OCI-LY1 (cell line): Measurements from ENCODE around the gene B4GALT7.

Experiments used
- H2AFZ ChIP-seq: fragments of 200-600 bp; sonication (generic), shearing (Covaris generic); 2 replicates; pipeline ENCODE4 v1.6.0; 2014; ENCODE audit warnings: antibody characterized with exemption, mild to moderate bottlenecking, low read length
- H3F3A ChIP-seq: fragments of 200-600 bp; sonication (generic), shearing (Covaris generic); 2 replicates; pipeline ENCODE4 v1.6.0; 2014; ENCODE audit warnings: mild to moderate bottlenecking, antibody characterized with exemption, low read length, moderate library complexity; ENCODE audit not compliant: insufficient read depth
- H3K27ac ChIP-seq: fragments of 200-600 bp; sonication (generic); 2 replicates; pipeline ENCODE4 v1.5.1; 2014; ENCODE audit warnings: low read length, mixed run types, mild to moderate bottlenecking, low read depth; ENCODE audit not compliant: poor library complexity, severe bottlenecking
- H3K27me3 ChIP-seq: fragments of 200-600 bp; sonication (generic); 2 replicates; pipeline ENCODE4 v1.6.0; 2014; ENCODE audit warnings: antibody characterized with exemption, mild to moderate bottlenecking, low read length, moderate library complexity; ENCODE audit not compliant: insufficient read depth
- H3K36me3 ChIP-seq: fragments of 200-600 bp; sonication (generic); 2 replicates; pipeline ENCODE4 v1.6.1; 2014; ENCODE audit warnings: mild to moderate bottlenecking, antibody characterized with exemption, low read length, moderate library complexity, mixed read lengths; ENCODE audit not compliant: insufficient read depth
- H3K4me1 ChIP-seq: fragments of 200-600 bp; sonication (generic); 2 replicates; pipeline ENCODE4 v1.5.1; 2014; ENCODE audit warnings: mild to moderate bottlenecking, low read length, moderate library complexity; ENCODE audit not compliant: insufficient read depth, severe bottlenecking
- H3K4me2 ChIP-seq: fragments of 200-600 bp; sonication (generic), shearing (Covaris generic); 2 replicates; pipeline ENCODE4 v1.6.1; 2014; ENCODE audit warnings: low read length
- H3K4me3 ChIP-seq: fragments of 200-600 bp; sonication (generic); 2 replicates; pipeline ENCODE4 v1.5.1; 2014; ENCODE audit warnings: low read length, low read depth, mild to moderate bottlenecking, mixed read lengths; ENCODE audit not compliant: poor library complexity, severe bottlenecking
- H3K79me2 ChIP-seq: fragments of 200-600 bp; shearing (Covaris generic); 2 replicates; pipeline ENCODE4 v1.6.1; 2016; ENCODE audit warnings: mixed run types, low read length, mixed read lengths; ENCODE audit not compliant: insufficient read depth
- H3K9ac ChIP-seq: fragments of 200-600 bp; sonication (generic), shearing (Covaris generic); 2 replicates; pipeline ENCODE4 v1.6.1; 2014; ENCODE audit warnings: mild to moderate bottlenecking, low read length, mixed read lengths
- H3K9me2 ChIP-seq: fragments of 200-600 bp; sonication (generic), shearing (Covaris generic); 2 replicates; pipeline ENCODE4 v1.6.1; 2014; ENCODE audit warnings: low read depth, mild to moderate bottlenecking, low read length, mixed read lengths
- H3K9me3 ChIP-seq: fragments of 200-600 bp; shearing (Covaris generic); 2 replicates; pipeline ENCODE4 v1.6.1; 2014; ENCODE audit warnings: low read length, mixed read lengths
- H4K20me1 ChIP-seq: fragments of 200-600 bp; sonication (generic), shearing (Covaris generic); 2 replicates; pipeline ENCODE4 v1.6.0; 2016; ENCODE audit warnings: mild to moderate bottlenecking, low read length; ENCODE audit not compliant: insufficient read depth
- EZH2 ChIP-seq: fragments of 200-600 bp; sonication (generic), shearing (Covaris generic); IDR thresholded peaks from 2 replicates; pipeline ENCODE4 v1.8.0; 2017; ENCODE audit warnings: borderline replicate concordance, mixed run types, mild to moderate bottlenecking, antibody characterized with exemption, low read length, moderate library complexity, mixed read lengths
- TF ChIP-seq, protein P1 (sequence below): fragments of 200-600 bp; sonication (generic), shearing (Covaris generic); IDR thresholded peaks from 2 replicates; pipeline ENCODE4 v1.5.1; 2017; ENCODE audit warnings: mild to moderate bottlenecking, antibody characterized with exemption, low read length, moderate library complexity, mixed read lengths

B4GALT7 gene

DNA sequence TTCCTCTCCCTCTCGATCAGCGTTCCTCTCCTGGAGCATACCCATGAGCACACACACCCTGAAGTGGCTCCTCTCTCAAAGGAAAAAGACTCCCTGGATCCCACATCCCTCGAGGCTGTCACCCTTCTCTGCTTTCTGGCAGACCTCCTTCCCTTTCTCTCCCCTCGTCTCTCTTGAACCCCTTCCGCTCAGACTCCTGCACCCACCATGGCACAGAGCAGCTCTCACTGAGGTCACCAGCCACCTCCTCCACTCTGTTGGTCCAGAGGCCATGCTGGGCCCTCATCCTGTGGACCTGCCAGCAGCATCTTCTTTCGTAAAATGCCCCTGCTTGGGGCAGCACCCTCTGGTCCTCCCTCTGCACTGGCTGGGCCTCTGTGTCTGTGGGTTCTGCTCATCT, 5.7 kb downstream of the B4GALT7 start:
- Histone ChIP-seq H3K4me1 (peaks cover 6% of the 10 kb centered on the region), H3K9me2 (no peaks in the 10 kb centered on the region), H3K36me3 (peaks cover 13% of the 10 kb centered on the region; the same call in 1 of the 2 replicates), H3K27me3 (no peaks in the 10 kb centered on the region), H3K4me2 (no peak overlapping the region), H2AFZ (no peak overlapping the region), H3K4me3 (no peak overlapping the region), H3F3A (no peaks in the 10 kb centered on the region), H3K9me3 (no peaks in the 10 kb centered on the region), H3K9ac (no peak overlapping the region), H3K79me2 (no peaks in the 10 kb centered on the region), H4K20me1 (no peaks in the 10 kb centered on the region), H3K27ac (no peak overlapping the region)
- TF ChIP-seq EZH2: no peak
- TF ChIP-seq, protein P1, sequence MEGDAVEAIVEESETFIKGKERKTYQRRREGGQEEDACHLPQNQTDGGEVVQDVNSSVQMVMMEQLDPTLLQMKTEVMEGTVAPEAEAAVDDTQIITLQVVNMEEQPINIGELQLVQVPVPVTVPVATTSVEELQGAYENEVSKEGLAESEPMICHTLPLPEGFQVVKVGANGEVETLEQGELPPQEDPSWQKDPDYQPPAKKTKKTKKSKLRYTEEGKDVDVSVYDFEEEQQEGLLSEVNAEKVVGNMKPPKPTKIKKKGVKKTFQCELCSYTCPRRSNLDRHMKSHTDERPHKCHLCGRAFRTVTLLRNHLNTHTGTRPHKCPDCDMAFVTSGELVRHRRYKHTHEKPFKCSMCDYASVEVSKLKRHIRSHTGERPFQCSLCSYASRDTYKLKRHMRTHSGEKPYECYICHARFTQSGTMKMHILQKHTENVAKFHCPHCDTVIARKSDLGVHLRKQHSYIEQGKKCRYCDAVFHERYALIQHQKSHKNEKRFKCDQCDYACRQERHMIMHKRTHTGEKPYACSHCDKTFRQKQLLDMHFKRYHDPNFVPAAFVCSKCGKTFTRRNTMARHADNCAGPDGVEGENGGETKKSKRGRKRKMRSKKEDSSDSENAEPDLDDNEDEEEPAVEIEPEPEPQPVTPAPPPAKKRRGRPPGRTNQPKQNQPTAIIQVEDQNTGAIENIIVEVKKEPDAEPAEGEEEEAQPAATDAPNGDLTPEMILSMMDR: no peak

DNA sequence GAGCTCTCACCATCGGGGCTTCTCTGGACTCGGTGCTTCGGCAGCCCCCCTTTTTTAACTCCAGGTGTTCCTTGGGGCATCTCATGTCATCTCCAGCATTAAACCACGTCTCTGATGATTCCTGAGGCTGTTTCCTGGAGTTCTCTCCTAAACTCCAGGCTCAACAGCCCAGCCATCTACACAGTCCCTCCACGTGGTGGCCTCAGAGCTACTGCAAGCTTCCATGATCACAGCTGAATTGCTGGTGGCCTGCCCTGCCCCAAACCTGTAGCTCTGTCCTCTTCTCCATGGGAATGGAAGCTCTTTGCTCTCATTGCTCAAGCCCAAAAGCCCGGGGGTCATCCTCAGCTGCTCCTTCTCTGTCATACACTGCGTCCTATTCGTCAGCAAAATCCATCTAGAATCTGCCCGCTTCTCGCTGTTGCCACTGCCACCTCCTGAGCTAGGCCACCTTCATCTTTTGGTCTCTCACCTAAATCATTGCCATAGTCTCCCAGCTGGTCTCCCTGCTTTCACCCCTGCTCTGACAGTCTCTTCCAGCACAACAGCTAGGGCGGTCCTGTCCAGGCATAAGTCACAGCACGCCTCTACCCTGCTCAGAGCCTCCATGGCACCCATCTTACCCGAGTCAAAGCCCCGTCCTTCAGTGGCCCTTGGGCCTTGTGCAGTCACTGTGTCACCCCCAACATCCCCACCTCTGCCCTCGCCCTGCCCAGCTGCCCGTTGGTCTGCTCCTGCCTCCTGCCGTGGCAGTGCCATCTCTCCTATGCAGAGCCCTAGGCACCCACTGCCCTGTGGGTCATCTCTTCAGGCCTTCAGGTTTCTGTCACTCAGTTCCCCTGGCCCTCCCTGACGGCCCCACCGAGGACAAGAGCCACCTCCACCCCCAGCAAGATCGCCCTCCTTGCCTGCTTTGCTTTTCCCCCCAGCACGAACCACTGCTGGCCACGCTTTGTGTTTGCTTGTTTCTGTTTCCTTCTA, 6.4 kb downstream of the B4GALT7 start:
- H3K9me3 ChIP-seq: no peaks in the 10 kb centered on the region
- H3K27me3 ChIP-seq: no peaks in the 10 kb centered on the region
- no peaks in the 10 kb centered on the region for H3F3A ChIP-seq
- H3K9me2 ChIP-seq: no peaks in the 10 kb centered on the region
- H3K79me2 ChIP-seq: no peaks in the 10 kb centered on the region
- H3K4me2 ChIP-seq: no peak overlapping the region
- H3K9ac ChIP-seq: no peak overlapping the region
- H3K4me1 ChIP-seq: no peaks in the 10 kb centered on the region
- TF ChIP-seq EZH2: no peak
- TF ChIP-seq, protein P1: no peak
- no peak overlapping the region for H2AFZ ChIP-seq
- H3K4me3 ChIP-seq: no peak overlapping the region
- peaks cover 13% of the 10 kb centered on the region; the same call in 1 of the 2 replicates for H3K36me3 ChIP-seq
- H3K27ac ChIP-seq: no peak overlapping the region
- no peaks in the 10 kb centered on the region for H4K20me1 ChIP-seq

DNA sequence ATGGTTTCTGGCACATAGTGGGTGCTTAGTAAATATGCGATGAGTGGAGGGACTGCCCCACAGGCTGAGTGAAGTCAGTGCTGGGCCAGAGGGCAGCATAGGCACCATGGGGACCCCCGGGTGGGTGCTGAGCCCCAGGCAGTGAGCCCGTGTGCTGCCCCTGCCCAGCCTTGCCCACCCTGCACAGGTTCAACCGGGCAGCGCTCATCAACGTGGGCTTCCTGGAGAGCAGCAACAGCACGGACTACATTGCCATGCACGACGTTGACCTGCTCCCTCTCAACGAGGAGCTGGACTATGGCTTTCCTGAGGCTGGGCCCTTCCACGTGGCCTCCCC, 7.2 kb downstream of the B4GALT7 start:
- H3F3A ChIP-seq: no peaks in the 10 kb centered on the region
- no peak overlapping the region for H2AFZ ChIP-seq
- H3K4me3 ChIP-seq: no peak overlapping the region
- H3K9ac ChIP-seq: no peak overlapping the region
- no peaks in the 10 kb centered on the region for H3K9me2 ChIP-seq
- no peaks in the 10 kb centered on the region for H3K4me1 ChIP-seq
- TF ChIP-seq, protein P1: no peak
- no peak for TF ChIP-seq EZH2
- no peak overlapping the region for H3K27ac ChIP-seq
- no peaks in the 10 kb centered on the region for H3K27me3 ChIP-seq
- H3K36me3 ChIP-seq: peaks cover 13% of the 10 kb centered on the region; the same call in 1 of the 2 replicates
- no peaks in the 10 kb centered on the region for H4K20me1 ChIP-seq
- no peaks in the 10 kb centered on the region for H3K79me2 ChIP-seq
- no peak overlapping the region for H3K4me2 ChIP-seq
- H3K9me3 ChIP-seq: no peaks in the 10 kb centered on the region
